ENCODE data around the gene S100A1. TPM values are rescaled to one million over a fixed set of nuclear protein-coding genes. Genes with fewer than 3 reads are reported as not detected.

The S100A1 gene
- total RNA-seq, 1 experiment from 2014 or later = 0.29 TPM

- no peaks in the 10 kb centered on the region for H3K27me3 ChIP-seq (ENCODE audit: low read length)
- H3K79me2 ChIP-seq (ENCODE audit: low read length) = peaks cover 36% of the 10 kb centered on the region
- peak within 1 kb of the TSS; percentile 88 for H3K9ac ChIP-seq (ENCODE audit: low read length)
- ChIA-PET CTCF (interaction anchor here (0.6 to 2.1 kb wide), 10 partner anchors 9 to 549 kb away, joined by 3 to 18 read pairs (median 5); partner anchors contain the start of gene S100A16), POLR2A (ENCODE audit: unreplicated experiment) (interaction anchor here (0.5 to 1.6 kb wide), 15 partner anchors 9 to 294 kb away, joined by 3 to 25 read pairs (median 4); partner anchors contain the start of genes ILF2, INTS3 and S100A16)
- intact Hi-C loops (cut with micrococcal nuclease) = loop anchor here (2.0 kb wide), 1 partner anchor 14 kb away; the partner anchor contains the start of gene S100A16
- TF ChIP-seq CTCF (conservative IDR thresholded peaks at IDR 0.05; ENCODE audit: low read depth, low read length) (peak; percentile 95), EZH2 (IDR thresholded peaks at IDR 0.05; ENCODE audit: low read length, unreplicated experiment) (no peak)
- no peaks in the 10 kb centered on the region for H3F3A ChIP-seq (ENCODE audit: low read length, unreplicated experiment)
- H3K27ac ChIP-seq (ENCODE audit: low read length) = peak within 1 kb of the TSS; percentile 79
- peak within 1 kb of the TSS; percentile 84 for H3K4me3 ChIP-seq (ENCODE audit: low read length)
- H3K4me1 ChIP-seq (ENCODE audit: insufficient read depth, low read length) = peaks cover 33% of the 10 kb centered on the region
- H4K20me1 ChIP-seq (ENCODE audit: low read length) = no peaks in the 10 kb centered on the region
- H3K4me2 ChIP-seq (ENCODE audit: low read length) = peak within 1 kb of the TSS; percentile 96
- H2AFZ ChIP-seq (ENCODE audit: low read length) = peak within 1 kb of the TSS; percentile 51
- no peaks in the 10 kb centered on the region for H3K9me3 ChIP-seq (ENCODE audit: low read length)
- TSS peak; percentile 73 for BruUV-seq (replicated peaks)
- peak; percentile 97 for DNase-seq
- no peaks in the 10 kb centered on the region for H3K9me2 ChIP-seq (replicated peaks; ENCODE audit: low read length)
- peak; percentile 88 for ATAC-seq
- peaks cover 29% of the 10 kb centered on the region for H3K36me3 ChIP-seq (ENCODE audit: low read depth, low read length)
Observed at GRCh38 chr1:153626904-153627714, 1.1 kb upstream of the S100A1 start, which contains the start of gene S100A13. S100A13 (minus strand) TSS chr1:153627505; CDS start chr1:153626472, 1,033 bp downstream.

- H3K9me3 ChIP-seq (ENCODE audit: low read length) = no peaks in the 10 kb centered on the region
- BruUV-seq (replicated peaks) = no TSS peak
- ChIA-PET CTCF (interaction anchor here (1.0 kb wide), 1 partner anchor 11 kb away, joined by 3 read pairs; no protein-coding TSS in a partner anchor), POLR2A (ENCODE audit: unreplicated experiment) (no interaction called here)
- no peak for ATAC-seq
- DNase-seq = no peak
- no peak overlapping the region for H3K9ac ChIP-seq (ENCODE audit: low read length)
- no peak overlapping the region for H3K27ac ChIP-seq (ENCODE audit: low read length)
- H2AFZ ChIP-seq (ENCODE audit: low read length) = no peak overlapping the region
- H3F3A ChIP-seq (ENCODE audit: low read length, unreplicated experiment) = no peaks in the 10 kb centered on the region
- no peaks in the 10 kb centered on the region for H3K9me2 ChIP-seq (replicated peaks; ENCODE audit: low read length)
- no peaks in the 10 kb centered on the region for H4K20me1 ChIP-seq (ENCODE audit: low read length)
- intact Hi-C loops (cut with micrococcal nuclease) = no loop called here
- no peak overlapping the region for H3K4me2 ChIP-seq (ENCODE audit: low read length)
- peaks cover 37% of the 10 kb centered on the region for H3K79me2 ChIP-seq (ENCODE audit: low read length)
- H3K36me3 ChIP-seq (ENCODE audit: low read depth, low read length) = peaks cover 16% of the 10 kb centered on the region; the same call in 1 of the 2 replicates
- no peaks in the 10 kb centered on the region for H3K27me3 ChIP-seq (ENCODE audit: low read length)
- peaks cover 41% of the 10 kb centered on the region for H3K4me1 ChIP-seq (ENCODE audit: insufficient read depth, low read length)
- no peak overlapping the region for H3K4me3 ChIP-seq (ENCODE audit: low read length)
- no peak for TF ChIP-seq EZH2 (IDR thresholded peaks at IDR 0.05; ENCODE audit: low read length, unreplicated experiment)
- TF ChIP-seq EZH2phosphoT487 (IDR thresholded peaks at IDR 0.05; ENCODE audit: borderline replicate concordance, low read length) = no peak
- TF ChIP-seq CTCF (conservative IDR thresholded peaks at IDR 0.05; ENCODE audit: low read depth, low read length) = no peak
Observed at GRCh38 chr1:153628638-153629342, 556 bp downstream of the S100A1 start.

Measured in PC-3 (cell line).